Stimulated activated CD8-positive, alpha-beta memory T cell treated with anti-CD3 and anti-CD28 coated beads, Interleukin-15, amount 100 ng/mL, for 24 hours (primary cell): ENCODE results near the gene ACSL1.
"Not testable (repeated sequence)": the region's sequence is repeated elsewhere in the genome, so short reads cannot be mapped to it uniquely, and the experiment has no call there.

ENCODE experiments used
- DNase-seq: peaks from one replicate; pipeline ENCODE4 v3.0.0-alpha.2; 2020; ENCODE audit warnings: low read depth

ACSL1 gene

DNA sequence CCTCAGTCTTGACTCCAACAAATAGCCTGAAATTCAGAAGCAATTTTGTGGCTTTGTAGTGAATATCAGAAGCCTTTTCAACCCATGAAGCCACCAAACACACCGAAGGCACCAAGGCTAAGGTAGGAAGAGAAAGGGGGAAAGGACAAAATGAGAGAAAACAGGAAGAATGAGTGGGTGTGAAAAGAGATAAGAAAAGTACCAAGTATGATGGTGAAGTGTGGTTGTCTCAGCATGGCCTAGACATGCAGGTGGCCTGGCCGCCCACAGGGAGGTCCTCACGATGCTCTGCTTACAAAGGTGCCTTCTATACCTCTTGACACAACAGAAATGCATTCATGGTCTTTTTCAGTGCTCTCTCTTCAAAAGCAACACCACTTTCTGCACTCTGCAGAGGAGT, 34.9 kb downstream of the ACSL1 start:
- no peak for DNase-seq

DNA sequence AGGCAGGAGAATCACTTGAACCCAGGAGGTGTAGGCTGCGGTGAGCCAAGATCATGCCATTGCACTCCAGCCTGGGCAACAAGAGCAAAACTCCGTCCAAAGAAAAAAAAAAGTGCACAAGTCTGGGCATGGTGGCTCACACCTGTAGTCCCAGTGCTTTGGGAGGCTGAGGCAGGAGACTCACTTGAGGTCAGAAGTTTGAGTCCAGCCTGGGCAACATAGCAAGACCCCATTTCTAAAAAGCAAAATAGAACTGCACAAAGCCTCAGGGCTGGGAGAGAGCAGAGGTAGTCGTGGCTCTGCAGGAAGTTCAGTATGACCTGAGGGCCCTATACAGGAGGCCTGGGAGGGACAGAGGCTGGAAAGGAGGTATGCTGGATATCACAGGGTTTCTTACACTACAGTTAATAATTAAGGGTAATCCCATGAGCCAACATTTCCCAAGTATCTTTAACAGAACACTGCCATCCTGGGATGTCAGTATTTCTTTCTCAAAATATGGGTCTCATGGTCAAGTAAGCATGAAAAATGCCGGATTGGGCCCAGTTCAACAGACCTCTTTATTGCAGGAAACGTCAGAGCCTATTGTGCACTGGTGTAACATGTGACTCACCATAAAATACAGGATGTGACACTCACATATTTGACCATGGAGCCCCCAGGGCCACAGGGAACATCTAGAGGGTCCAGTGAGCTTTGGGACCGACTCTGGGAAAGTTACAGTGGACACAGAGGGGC, 37.8 kb downstream of the ACSL1 start:
- DNase-seq = no peak

DNA sequence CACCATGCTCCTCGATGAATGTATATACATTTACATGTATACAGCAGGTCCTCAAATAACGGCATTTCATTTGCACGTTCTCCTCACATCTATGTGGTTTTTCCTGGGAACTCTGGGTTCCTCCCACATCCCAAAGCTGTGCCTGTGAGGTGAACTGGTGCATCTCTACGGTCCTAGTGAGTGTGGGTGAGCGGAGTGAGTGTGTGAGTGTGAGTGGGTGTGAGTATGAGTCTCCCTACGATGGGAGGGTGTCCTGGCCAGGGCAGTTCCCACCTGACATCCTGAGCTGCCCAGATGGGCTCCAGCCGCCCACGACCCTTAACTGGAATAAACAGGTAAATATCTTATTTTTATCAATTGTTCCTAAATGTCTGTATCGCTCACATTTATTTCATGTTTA, 40.0 kb downstream of the ACSL1 start:
- no peak for DNase-seq

DNA sequence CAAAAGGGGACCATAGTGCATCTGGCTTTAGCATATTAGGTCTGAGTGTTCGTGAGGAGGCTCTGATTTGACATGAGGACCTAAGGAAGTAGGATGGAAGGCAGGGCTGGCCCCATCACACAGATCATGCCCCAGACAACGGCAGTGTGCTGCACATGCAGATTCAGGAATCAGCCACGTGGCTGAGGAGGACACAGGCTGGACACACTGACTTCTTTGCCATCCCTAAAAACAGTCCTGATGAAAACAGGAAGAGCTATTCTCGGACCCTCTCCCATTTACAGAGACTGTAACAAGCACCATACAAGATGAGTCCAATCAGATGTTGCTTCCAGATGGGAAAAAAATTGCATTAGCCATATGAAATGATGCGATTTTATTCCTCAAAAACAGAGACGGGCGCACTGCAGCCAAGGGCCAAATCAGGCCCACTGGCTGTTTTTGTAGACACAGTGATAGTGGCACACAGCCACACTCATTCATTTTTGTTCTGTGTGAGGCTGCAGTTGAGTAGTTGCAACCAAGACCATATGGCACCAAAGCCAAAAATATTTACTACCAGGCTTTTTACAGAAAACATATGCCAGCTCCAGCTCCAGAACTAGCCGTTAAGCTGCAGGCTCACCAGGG, 41.0 kb downstream of the ACSL1 start:
- no peak for DNase-seq

DNA sequence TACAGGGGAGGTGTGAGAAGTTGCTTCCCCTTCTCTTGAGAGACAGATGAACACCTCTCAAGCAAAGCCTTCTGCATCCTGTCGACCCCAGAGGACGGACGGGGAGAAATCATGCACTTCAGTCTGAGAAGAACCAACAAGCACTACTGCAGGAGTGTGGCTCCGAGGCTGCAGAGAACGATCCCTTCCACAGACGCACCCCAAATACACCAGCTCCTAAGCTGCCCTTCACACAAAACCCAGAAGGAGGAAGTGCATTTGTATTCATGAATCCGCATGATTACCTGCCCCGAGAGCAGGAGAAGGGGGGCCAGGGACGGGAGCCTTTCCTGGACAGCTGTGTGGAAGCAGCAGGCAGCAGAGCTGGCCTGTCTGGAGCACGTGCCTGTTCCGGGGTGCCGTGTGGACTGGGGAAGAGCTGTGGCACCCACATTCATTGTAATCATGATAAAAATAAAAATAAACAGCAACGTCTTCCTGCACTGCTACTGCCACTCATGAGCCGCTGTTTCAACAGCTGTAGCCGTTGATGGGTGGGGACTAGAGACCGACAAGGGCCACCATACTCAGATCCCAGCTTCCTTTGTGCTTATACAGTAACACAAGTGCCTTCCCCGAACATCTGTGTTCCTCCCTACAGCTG, 42.9 kb downstream of the ACSL1 start:
- no peak for DNase-seq

DNA sequence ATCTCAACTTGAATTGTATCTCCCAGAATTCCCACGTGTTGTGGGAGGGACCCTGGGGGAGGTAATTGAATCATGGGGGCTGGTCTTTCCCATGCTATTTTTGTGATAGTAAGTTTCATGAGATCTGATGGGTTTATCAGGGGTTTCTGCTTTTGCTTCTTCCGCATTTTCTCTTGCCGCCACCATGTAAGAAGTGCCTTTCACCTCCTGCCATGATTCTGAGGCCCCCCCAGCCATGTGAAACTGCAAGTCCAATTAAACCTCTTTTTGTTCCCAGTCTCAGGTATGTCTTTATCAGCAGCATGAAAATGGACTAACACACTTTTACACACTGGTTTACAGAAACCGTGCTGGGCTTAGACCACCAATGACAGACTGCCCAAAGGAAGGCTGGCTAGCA, 46.6 kb downstream of the ACSL1 start:
- not testable (repeated sequence) for DNase-seq

DNA sequence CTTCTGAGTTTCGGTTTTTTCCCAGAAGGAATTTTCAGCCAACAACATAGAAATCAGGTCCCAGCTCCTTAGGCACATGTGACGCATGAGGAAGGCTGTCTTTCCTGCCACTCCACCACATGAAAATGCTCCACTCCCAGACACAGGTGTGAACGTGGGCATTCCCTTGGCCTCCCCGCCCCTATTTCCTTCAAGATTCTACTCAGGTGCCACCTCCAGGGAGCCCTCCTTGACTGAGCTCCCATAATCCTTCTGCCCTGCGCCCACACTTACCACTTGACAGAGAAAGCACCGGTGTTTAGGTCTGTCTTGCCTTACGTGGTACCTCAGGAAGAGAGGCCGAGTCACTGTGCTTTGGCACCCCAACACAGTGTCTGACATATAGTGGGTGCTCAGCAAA, 47.4 kb downstream of the ACSL1 start:
- no peak for DNase-seq

DNA sequence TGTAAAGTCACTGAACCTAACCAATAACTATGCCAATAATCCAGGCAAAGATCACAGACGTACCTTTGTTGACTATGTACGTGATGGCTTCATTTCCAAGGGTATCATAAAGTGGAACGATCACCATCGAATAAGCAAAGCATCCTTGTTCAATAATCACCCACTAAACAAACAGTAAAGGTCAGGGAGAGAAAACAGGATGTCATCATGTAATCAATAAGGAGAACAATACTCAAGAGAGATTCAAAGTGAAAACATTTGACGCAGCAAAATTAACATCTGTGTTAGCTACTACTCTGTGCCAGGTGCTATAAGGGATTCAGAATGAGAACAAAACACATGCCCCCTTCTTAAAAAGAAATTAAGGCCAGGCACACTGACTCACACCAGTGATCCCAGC, 48.9 kb downstream of the ACSL1 start:
- no peak for DNase-seq

DNA sequence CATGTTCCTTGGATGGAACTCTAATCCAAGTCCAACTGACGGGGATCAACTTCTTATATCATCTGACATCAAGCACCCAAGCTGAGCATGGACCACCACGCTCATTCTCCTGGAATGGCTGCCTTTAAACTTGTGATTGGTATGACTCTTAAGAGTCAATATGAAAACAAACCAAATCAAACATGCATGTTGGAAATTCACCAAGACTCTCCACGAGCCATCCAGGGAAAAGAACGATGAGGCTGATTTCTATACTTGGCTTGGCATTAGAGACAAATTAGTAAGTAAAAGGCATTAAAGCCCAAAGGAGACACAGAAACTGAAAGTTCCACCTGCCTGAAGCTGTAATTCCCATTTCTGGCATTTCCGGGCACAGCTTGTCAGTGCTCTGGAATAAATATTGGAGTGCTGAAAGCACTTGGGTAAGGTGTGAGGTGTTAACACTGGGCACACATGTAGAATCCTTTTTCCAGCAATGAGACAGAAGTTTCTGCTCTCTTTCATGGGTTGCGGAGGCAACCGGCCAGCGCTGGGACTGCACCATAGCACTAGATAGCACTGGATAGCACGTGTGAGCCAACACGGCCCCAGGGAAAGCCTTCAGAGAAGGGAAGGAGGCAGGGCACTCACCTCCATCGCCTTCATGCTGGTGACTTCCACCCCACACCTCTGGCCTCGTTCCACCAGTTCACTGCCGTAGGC, 49.8 kb downstream of the ACSL1 start:
- DNase-seq = no peak

DNA sequence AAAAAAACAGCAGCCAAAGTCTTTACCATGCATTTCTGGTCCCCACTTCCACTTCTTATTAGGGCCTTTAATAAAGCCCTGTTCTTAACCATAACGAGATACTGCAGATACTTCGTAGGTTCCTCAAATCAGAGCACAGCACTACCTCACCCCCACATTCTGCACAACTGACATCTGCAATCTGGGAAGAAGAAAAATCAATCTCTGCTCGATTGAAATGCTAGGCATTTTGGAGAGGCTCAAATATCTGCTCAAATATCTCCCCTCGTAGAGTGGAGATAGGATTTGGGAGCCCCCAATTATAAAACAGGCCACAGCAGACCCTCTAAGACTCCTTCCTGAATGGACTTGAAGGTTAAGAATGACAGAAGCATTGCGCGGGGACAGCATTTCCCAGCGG, 51.6 kb downstream of the ACSL1 start:
- DNase-seq = no peak

DNA sequence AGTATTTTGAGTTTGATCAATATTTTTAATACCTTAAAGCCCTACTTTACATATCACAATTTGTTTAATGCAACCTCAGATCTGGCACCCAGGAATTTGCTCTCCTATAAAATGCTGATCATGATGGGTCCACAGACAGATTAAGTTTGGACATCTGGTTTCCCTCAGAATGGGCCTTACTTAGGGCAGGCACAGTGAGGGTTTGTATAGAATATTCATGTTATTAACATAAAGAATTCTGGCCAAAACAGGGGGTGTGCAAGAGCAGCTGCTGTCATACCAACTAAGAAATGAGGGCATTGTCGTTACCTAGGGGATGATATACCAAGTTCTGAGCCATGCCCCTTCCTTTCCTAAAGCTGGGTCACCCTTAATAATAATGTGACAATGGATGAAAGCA, 54.4 kb downstream of the ACSL1 start:
- no peak for DNase-seq

DNA sequence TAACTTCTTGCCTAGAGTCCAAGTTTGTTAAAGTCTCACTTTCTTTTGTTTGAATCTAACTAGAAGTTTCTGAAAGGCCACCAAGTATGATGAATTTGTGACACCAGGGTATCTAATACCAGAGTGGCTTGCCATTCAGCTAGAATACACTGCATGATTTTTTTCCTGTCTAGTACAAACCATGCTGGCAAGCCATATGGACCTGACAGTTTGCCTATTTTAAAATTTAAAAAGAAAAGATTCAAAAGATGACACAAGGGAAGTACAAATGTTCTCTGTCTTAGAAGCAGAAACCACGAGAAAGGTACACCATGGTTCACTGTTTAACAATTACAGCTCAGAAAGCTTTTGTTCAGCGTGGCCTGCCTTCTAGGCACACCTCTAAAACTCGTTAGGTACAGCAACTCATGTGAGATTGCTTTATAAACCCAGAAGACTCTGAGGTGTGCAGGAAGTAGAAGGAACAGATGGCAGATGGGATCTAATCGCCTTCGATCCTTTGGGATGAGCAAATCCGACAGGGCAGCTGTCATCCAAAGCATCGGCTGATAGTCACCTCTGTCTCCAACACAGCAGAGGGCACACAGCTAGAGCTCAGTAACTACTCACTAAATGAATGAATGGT, 56.5 kb downstream of the ACSL1 start:
- no peak for DNase-seq

DNA sequence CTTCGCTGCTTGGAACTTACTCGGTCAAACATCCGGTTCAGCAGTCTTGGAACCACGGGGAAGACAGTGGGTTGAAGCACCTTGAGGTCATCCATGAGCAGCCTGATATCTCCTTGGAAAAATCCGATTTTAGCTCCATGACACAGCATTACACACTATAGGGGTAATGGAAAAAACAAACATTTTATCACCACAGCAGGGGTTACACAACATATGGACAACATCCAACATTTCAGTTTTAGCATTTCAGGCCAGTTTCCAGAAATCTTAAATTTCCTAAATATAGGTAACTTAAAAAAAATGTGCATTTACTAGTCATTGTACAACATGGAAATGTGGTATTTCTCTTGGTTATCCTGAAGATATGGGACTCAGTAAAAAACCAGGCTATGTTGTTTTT, 57.5 kb downstream of the ACSL1 start:
- no peak for DNase-seq

DNA sequence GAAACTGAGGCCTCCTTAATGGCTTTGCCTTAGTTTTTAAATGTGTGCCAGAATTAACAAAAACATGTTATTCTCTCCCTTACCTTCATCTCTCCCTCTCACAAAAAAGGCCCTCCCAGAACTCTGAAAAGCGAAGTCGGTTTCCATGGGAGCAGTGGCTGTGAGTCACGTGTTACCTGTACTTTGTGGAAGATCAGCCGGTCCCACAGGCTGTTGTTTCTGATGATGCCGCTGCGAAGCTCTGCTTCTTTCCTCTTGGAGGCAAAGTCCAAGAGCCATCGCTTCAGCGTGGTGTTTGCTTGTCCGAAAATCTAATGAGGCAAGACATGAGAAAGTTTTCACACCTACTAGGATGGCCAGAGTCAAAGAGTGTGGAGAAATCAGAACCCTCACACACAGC, 59.3 kb downstream of the ACSL1 start:
- no peak for DNase-seq

DNA sequence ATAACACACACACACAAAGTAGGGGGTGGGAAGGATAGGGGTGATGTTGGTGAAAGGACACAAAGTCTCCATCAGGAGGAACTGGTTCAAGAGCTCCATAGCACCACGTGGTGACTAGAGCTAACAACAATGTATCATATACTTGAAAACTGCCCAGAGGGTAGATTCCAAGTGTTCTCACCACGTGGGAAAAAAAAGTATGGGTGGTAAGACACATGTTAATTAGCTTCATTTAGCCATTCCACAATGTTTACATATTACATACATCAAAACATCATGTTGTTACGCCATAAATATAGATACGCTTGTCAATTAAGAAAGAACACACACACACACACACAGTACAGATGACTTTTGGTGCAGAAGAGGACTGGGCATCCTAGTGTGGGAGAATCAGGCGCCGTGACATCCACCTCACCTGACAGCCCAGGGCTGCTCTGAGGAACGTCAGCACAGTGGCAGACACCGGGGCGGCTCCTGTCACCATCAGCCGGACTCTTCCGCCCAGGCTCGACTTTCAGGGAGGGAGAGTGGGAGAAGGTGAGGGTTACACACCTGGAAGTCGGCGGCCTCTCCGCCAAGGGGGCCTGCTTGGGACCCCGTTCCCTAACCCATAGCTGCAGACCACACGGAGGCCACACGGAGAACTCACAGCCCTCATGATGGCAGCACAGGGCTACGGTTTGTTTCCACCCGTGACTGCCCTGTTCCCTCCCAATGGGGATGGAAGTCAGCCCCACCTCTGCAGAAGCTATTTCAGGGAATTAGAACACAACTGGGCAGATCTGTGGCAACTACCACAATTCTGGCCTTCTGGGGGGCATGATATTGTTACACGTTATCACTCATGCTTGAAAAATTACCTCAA, 60.1 kb downstream of the ACSL1 start:
- no peak for DNase-seq

DNA sequence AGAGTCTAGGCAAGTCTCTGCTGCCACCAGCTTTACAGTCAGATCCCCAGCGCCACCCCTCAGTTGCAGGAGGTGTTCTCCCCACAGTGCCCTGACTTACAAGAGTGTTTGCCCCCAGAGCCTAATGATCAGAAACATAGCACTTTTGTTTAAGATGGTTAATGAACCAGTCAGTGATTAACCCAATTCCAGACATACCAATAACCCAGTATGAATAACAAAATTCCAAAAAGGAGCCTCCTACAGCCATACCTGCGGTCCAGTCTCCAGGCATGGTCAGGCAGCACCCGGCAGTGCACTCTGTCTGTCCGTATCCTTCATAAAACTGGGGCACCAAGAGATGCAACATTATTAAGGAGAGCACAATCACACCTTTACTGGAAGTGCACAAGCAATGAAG, 61.2 kb downstream of the ACSL1 start:
- no peak for DNase-seq

DNA sequence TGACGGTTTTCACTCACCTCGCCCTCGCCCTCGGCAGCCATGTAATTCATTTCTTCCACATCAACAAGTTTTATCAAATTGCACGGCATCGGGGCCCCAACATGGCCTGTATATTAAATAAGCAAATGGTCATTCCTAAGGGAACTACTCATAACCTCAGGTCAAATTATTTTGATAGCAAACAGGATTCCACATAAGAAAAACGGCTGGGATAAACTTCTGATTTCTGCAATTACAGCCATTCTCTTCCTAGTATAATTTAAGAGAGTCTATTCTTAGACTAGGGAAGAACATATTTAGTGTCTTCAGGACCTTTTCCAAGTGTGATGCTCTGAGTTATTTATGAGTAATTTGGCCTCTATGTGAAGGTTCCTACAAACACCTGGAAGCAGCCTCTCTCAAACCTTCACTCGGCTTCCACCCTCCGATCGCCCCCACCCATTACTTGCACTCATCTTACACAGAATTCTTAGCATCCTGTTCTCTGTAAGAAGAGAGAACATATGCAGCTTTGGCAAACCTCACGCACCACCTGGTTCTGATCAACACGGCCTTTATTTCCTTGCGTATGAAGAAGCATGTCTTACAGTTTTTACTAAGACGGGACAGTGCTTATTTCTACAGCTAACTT, 62.5 kb downstream of the ACSL1 start:
- no peak for DNase-seq

DNA sequence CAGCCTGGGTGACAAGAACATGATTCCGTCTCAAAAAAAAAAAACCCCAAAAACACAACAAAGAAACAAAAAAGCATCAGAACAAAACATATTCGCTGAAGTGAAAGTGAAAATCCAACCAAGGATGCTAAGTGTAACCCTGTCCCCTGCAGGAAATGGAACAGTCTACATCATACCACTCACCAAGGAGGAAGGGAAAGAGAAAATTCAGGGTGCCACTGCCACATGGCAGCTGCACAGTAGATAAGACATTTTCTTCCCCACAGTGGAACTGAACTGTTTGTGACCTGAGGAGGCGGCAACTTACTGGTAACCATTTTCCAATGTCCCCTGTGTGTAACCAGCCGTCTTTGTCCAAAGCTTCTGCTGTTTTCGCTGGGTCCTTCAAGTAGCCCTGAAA, 63.7 kb downstream of the ACSL1 start:
- DNase-seq = no peak

DNA sequence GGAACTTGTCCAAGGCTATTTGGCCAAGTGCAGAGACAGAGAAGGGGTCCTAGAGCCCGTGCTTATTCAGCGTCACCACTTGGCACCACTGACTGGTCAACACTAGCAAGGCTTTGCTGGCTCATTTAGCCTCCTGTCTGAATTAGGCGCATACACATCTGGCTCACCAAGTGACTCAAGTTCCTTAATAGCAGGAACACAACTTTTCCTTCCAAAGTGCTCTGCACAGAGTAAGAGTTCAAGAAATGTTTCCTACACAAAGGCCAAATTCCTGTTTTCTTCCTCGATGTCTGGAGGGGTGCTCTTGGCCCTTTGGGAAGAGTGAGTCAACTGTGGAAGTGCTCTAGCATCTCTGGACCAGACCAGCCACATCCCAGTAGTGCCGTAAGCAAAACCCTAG, 65.1 kb downstream of the ACSL1 start:
- DNase-seq = no peak

DNA sequence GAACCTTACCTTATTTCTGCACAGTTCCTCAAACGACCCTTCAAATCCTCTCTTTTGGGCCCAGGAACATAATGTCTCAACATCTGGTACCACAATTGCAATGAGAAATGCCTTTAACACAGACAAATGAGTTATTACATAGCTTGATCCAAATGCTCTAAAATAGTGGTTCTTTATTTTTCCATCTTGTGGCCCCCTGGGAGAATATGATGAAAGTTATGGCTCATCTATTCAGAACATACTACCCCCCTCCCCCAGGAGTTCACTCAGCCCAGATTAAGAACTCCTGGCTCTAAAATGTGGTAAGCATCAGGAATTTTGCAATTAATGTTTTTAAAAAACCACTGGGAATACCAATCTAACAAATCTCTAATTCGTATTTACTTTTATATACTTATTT, 68.0 kb downstream of the ACSL1 start:
- no peak for DNase-seq

DNA sequence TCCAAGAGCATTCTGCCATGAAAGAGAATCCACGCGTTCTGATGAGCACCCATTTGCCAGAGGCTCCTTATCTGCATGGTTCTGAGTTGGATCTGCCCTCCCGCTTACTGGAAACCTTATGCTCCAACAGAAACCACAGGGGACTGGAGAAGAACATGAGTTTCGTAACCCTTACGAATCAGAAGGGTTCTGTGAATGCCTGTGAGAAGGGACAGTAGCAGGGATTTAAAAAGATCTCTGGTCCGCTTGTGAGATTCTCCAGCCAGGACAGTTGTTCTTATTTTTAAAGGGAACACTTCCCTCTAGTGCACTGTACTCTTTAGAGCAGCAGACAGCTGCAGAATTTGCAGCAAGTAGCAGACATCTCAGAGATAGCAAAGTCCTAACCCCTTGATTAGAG, 69.4 kb downstream of the ACSL1 start:
- no peak for DNase-seq
